ENCODE results near the gene CLEC16A.

- no peak for TF ChIP-seq CTCF (IDR thresholded peaks at IDR 0.05; ENCODE audit: insufficient read depth, low read length)
- TF ChIP-seq POLR2AphosphoS5 (IDR thresholded peaks at IDR 0.05; ENCODE audit: low read depth) = no peak
- no peak for TF ChIP-seq SPI1 (IDR thresholded peaks at IDR 0.05; ENCODE audit: borderline replicate concordance, low read depth)
- no peak for TF ChIP-seq REST (IDR thresholded peaks at IDR 0.05; ENCODE audit: insufficient replicate concordance, low read depth)
These were observed 97.8 kb downstream of the CLEC16A start for GRCh38 chr16:11042191-11042590.

Measured in HL-60 (cell line).